GM19467 (cell line): ENCODE results near the gene NUPR1.
"Not testable (repeated sequence)": the region's sequence is repeated elsewhere in the genome, so short reads cannot be mapped to it uniquely, and the experiment has no call there.

Source experiments
- ATAC-seq: cut with Tn5 transposase; IDR thresholded peaks from one replicate; pipeline ENCODE4 v1.9.1; 2021; ENCODE audit warnings: mild to moderate bottlenecking, moderate library complexity; ENCODE audit not compliant: unreplicated experiment

NUPR1 gene

DNA sequence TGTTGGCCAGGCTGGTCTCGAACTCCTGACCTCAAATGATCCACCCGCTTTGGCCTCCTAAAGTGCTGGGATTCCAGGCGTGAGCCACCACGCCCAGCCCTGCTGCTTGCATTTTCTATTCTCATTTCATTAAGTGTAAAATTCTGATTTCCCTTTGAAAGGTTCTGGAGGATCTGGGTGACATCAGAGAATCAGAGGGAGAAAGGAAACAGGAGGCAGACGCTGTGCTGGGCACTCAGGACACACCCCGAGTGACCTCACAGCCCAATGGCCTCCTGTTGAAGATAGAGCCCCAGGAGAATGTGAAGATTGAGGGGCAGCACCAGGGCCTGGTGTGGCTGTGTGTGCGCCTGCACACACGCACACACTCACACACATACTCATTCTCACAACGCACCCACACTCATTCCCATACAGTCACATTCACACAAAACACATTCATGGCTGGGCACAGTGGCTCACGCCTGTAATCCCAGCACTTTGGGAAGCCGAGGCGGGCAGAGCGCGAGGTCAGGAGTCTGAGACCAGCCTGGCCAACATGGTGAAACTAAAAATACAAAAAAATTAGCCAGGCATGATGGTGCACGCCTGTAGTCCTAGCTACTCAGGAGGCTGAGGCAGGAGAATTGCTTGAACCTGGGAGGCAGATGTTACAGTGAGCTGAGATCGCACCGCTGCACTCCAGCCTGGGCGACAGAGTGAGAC, 38.1 kb downstream of the NUPR1 start:
- ATAC-seq = not testable (repeated sequence)

- ATAC-seq = no peak
These were observed 38.9 kb downstream of the NUPR1 start for GRCh38 chr16:28499854-28500253.

GRCh38 chr16:28498666-28499381, 40.0 kb downstream of the NUPR1 start:
- ATAC-seq = no peak

DNA sequence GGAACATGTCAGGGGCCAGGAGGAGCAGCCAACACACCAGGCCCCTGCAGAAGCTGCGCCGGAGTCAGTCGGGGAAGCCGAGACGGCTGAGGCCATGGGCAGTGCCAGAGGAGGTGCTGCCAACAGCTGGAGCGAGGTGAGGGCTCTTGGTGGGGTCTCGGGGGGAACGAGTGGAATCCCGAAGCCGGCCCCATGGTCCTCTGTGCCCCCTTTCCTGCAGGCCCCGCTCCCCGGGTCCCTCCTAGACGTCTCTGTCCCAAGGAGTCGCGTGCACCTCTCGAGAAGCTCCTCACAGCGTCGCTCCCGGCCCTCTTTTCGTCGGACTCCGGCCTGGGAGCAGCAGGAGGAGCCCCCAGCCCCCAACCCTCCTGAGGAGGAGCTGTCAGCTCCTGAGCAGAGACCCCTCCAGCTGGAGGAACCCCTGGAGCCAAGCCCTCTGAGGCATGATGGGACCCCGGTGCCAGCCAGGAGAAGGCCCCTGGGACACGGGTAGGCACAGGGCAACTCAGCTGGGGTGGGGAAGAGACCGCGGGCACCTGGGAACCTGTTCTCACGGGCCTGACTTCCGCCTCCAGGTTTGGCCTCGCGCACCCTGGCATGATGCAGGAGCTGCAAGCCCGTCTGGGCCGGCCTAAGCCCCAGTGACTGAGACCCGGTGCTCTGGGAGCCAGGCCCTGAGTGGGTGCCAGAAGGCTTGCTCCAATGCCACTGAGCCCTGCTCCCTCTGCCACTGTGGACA, 40.7 kb downstream of the NUPR1 start:
- no peak for ATAC-seq

GRCh38 chr16:28497386-28497785, 41.4 kb downstream of the NUPR1 start:
- ATAC-seq = no peak

DNA sequence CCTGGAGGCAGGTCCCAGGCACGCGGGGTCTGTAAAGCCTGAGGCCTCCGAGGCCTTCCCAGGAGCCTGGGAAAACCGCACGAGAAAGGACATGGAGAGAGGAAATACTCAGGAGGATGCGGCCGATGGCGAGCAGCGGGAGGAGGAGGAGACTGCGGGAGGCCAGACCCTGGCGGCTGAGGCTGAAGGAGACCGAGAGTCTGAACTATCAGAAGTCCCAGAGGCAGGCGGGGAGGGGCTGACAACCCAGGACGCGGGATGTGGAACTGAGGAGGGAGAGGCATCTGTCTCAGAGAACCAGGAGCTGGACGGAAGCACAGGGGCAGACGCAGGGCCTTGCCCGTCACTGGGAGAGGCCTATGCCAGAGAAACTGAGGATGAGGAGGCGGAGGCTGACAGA, 41.9 kb downstream of the NUPR1 start:
- ATAC-seq = no peak

DNA sequence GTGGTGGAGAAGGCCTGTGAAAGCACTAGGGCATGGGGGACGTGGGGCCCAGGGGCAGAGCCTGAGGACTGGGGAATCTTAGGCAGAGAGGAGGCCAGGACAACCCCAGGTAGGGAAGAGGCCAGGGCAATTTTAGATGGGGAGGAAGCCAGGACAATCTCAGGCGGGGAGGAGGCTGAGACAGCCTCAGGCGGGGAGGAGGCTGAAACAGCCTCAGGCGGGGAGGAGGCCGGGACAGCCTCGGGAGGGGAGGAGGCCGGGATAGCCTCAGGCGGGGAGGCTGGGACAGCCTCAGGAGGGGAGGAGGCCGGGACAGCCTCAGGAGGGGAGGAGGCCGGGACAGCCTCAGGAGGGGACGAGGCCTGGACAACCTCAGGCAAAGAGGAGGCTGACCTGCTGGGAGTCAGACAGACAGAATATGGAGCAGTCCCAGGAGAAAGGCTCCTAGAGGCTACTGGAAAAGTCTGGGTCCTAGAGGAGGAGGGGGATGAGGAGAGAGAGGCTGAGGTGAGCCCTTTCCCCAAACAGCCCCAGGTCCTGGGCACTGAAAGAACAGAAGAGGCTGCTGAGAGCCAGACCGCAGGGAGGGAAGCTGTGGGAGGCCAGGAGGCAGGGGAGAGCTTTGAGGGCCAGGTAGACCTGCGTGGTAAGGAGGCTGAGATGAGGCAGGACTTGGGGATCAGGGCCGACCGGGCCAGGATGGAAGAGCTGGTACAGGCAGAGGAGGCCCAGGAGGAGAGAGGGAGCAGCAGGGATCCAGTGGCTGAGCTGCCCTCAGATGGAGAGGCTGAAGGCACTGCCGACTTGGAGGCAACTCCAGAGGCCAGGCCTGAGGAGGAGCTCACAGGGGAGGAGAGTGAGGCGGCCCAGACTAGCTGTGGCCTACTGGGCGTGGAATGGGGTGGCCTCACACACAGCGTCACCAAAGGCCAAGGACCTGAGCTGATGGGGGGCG, 42.7 kb downstream of the NUPR1 start:
- no peak for ATAC-seq

DNA sequence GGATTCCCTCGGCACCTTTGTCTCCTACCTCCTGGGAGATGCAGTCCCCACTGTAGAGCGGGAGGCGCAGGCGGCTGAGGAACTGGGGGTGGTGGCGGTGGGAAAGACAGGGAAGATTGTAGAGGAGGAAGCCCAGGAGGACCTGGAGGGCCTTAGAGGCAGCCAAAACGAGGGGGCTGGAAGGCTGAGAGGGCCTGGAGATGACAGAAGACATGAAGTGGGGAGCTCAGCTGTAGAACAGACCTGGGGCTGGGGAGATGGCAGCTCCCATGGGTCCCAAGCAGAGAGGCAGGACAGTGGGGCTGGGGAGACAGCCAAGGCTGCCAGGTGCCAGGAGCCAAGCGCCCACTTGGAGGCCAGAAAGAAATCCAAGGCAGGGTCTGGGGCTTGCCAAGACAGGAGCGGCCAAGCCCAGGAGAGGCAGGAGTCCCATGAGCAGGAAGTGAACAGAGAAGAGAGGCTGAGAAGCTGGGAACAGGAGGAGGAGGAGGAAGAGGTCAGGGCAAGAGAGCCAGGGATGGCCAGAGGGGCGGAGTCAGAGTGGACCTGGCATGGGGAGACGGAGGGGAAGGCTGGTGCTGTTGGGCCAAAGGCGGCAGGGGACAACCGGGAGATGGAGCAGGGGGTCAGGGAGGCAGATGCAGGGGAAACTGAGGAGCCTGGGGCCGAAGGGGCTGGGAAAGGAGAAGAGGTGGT, 43.5 kb downstream of the NUPR1 start:
- ATAC-seq = no peak

GRCh38 chr16:28494121-28494851, 44.5 kb downstream of the NUPR1 start, which contains the start of gene APOBR:
Gene APOBR (plus strand): TSS chr16:28494643. CDS start chr16:28494682, 39 bp downstream.
- peak; percentile 42 for ATAC-seq

- no peak for ATAC-seq
These were observed 46.3 kb downstream of the NUPR1 start for GRCh38 chr16:28492511-28492910.

GRCh38 chr16:28491970-28492474, 46.8 kb downstream of the NUPR1 start, which contains the start of gene CLN3:
Gene CLN3 (minus strand): TSS chr16:28492074. CDS start chr16:28491759, 315 bp downstream.
- peak; percentile 56 for ATAC-seq

DNA sequence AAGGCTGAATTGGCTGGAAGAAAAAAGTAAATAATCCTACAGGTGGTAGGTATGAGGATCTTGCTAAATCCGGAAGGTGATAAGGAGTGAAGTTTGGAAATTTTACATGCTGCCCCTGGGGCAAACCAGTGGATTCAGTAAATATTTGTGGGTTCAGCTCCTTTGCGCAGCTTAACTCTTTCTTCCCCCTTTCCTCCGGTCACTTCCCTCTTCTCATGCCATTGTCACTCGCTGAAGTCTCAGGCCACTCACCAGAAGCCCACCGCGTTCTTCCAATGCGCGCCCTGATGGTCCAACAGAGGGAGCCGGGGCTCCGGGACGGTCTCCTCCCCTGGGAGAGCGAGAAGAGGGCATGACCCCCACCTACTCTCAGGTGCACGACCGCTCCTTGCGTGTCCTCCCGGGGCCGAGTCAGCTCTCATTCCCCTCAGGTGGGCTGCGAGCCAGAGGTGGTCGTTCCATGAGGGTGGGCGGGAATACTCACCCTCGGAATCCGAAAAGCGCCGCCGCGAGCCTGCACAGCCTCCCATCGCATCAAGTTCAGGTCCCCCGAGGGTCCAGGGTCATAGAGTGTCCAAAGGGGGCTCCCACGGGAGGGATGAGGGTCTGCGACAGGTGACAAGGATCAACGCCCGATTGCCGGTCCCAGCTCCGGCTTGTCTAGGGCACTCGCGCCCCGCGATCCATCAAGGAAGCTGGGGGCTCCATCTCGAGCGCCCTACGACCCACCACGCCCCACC, 47.4 kb downstream of the NUPR1 start:
- peak; percentile 6 for ATAC-seq

GRCh38 chr16:28486266-28486665, 52.5 kb downstream of the NUPR1 start:
- ATAC-seq = no peak

DNA sequence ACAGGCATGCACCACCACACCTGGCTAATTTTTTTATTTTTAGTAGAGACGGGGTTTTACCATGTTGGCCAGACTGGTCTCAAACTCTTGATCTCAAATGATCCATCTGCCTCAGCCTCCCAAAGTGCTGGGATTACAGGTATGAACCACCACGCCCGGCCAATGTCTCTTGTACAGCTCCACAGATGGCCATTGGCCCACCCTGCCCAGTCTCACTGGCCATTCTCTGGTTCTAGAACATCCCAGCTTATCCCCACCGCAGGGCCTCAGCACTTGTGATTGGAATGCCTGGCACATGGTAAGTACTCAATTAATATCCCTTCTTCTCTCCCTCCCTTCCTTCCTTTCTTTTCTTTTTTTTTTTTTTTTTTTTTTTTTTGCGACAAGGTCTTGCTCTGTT, 55.4 kb downstream of the NUPR1 start:
- ATAC-seq = not testable (repeated sequence)
